Skin of body (tissue), 2 donors: ENCODE results near the gene ELMO1. TPM values are rescaled to one million over a fixed set of nuclear protein-coding genes. Genes with fewer than 3 reads are reported as not detected.

Source experiments
- DNase-seq: peaks from one replicate; lab custom pipeline; 2025; lab: John Stamatoyannopoulos, UW
- total RNA-seq: library from RNA; depleted of rRNA; stranded (reverse); fragments of >200 nt; gene quantifications from one replicate; pipeline ENCODE4 v1.2.3, GENCODE V29; 2014

The ELMO1 gene
- total RNA-seq, 1 donor from 2014 or later = 37.9 TPM

DNA sequence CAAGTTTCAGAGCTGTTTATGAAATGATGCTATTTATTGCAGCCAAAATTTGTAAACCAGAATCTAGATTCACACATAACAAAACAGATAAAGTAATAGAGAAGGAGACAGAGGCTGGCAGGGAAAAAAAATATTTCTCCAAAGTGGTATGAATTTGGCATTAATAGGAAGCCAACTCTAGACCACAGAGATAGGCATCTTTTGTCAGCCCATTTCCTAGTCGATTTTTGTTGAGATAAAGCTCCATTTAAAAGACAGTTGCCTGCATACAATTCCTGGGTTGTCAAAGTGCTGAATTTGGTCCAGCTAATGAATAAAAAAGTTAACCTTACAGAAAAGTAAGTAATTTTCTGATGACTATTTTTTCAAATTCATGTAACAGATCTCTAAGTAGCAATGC lies 219.3 kb downstream of the ELMO1 start:
- DNase-seq = no peak

GRCh38 chr7:37225285-37225969 lies 223.2 kb downstream of the ELMO1 start:
- DNase-seq = no peak

DNA sequence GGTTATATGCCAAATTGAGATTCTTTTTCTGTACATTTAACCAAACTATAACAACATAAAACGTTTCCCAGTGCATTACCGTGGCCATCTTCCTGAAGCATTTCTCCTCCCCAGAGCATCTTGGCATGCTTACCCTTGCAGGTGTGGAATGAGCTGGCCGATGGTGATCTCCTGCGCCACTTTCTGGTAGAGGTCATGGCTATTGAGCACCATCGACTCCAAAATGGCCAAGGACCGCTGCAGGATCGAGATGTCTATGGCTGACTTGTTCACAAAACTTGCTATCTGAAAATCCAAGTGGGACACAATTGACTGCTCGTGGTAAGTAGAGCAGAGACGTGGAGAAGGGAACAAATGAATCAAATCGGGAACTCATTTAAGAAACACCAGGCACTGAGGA lies 223.9 kb downstream of the ELMO1 start:
- DNase-seq = no peak

GRCh38 chr7:37220664-37221063 lies 228.0 kb downstream of the ELMO1 start:
- no peak for DNase-seq

GRCh38 chr7:37218956-37219355 lies 229.7 kb downstream of the ELMO1 start:
- DNase-seq = no peak

DNA sequence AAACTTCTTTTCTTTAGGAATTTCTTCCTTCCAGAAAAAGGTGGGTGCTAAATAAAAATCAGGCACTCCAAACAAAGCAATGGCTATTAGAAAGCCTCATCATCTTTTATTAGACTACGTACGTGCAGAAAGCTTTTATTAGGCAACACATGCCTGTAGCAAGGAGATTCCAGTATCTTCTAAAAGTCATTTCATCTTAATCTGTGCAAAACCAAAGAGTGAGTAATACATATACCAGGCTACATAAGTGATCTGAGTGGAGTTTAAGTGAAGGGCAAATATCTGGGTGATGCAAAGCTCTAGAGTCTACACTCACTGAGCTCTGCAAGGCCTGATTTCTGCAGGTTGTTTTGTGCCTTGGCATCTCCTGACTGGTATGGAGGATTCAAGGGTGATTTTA lies 231.7 kb downstream of the ELMO1 start:
- DNase-seq = no peak

DNA sequence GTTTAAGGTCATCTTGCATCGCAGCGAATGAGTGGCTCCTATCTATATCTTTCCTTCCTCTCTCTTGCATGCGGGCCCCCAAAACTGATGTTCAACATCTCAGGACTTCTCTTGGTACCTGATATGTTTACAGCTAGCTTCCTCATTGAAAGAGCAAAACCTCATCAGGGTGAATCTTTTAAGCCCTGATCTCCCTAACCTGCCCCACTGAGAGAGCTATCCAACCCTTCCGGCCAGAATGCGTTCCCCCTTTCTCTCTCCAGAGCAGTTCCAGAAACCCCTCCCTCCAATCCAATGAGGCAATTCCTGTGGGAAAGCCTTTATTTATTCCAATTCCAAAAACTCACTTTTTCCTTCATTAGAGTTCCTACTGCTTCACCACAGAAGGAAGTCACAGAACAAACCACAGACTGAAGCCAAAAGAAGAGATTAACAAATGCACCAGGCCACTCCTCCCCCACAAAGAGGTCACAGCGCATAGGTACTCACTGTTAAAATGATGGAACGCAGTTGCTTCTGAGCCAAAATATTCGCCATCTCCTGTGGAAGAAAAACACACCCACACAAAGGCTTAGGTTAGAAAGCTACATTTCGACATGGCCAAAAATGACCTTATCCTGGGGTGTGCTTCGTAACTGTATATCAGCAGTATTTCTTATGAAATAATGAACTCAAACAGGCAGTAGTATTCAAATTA lies 232.4 kb downstream of the ELMO1 start:
- no peak for DNase-seq

DNA sequence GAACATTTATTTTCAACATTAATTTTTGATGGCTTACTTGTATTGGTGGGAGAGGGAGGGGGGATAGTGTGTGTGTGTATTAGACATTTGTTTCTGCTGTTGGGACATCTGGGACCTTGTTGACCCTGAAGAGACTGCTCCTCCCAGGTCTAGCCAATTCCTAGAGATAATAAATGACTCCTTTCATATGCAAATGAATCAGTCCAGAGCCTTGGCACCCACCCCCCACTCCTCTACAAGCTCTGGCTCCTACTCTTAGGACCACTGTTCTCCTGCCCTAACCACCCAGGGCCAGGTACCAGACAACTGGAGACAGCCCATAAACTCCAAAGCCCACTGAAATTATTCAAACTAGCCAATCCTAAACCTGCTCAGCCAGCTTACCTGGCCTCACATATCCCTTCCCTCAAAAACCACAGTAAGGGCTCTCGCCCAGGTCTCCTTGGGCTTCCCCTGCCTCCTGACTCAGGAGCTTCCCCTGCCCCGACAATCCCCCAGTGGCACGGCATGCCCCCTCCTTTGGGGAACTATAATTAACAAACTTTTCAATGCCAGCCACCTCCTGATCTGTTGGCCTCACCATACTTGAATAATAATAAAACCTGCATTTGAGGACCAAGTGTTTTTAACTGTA lies 233.3 kb downstream of the ELMO1 start:
- no peak for DNase-seq

- peak; percentile 93 for DNase-seq
These were observed 236.1 kb downstream of the ELMO1 start for GRCh38 chr7:37212556-37212955.

DNA sequence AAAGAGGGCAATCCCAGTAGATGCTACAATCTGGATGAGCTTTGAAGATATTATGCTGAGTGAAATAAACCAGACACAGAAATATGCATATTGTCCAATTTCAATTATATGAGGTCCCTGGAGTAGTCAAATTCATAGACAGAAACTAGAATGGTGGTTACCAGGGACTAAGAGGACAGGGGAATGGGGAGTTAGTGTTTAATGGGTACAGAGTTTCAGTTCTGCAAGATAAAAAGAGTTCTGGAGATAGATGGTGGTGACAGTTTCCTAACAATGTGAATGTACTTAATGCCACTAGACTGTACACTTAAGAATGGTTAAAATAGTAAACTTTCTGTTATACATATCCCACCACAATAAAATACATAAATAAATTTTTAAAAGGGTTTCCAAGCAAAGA lies 236.6 kb downstream of the ELMO1 start:
- peak; percentile 45 for DNase-seq

GRCh38 chr7:37211097-37211880 lies 237.4 kb downstream of the ELMO1 start:
- peak; percentile 98 for DNase-seq

DNA sequence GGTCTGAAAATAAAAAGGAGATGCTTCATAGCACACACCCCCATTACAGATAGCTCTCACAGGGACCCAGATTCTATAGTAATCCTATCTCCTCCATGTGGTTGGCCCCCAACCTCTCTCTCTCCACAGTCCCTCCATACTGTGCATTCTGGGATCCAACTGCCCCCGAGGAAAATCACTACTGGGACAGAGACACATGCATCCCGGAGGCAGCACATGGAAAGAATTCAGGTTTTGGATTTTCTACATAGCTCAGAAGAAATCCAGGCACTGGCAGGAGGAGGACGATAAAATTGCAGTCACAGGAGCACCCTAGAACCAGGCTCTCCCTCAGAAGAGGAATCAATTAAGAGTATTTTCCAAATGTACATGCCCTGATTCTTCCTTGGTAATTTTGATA lies 239.5 kb downstream of the ELMO1 start:
- no peak for DNase-seq

DNA sequence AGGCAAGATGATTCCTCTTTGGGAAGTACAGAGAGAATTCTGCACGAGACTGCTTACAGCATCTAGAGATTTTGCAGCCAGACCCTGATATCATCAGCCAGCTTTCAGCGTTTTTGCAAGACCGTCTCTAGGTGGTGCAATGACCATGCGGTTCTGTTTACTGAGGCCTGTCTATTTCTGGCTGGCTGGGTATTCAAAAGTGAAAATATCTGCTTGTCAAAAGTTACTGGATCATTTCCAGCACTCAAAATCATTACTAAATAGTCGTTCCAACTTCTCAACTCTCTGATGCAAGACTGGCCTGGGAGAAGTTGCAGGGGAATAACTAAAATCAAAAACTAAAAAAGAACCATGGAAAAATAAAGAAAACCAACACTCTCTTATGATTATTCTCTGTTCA lies 240.1 kb downstream of the ELMO1 start:
- DNase-seq = peak; percentile 97

GRCh38 chr7:37206192-37206591 lies 242.5 kb downstream of the ELMO1 start:
- DNase-seq = no peak

- no peak for DNase-seq
These were observed 243.2 kb downstream of the ELMO1 start for GRCh38 chr7:37205451-37205850.

- no peak for DNase-seq
These were observed 246.8 kb downstream of the ELMO1 start for GRCh38 chr7:37201876-37202198.

DNA sequence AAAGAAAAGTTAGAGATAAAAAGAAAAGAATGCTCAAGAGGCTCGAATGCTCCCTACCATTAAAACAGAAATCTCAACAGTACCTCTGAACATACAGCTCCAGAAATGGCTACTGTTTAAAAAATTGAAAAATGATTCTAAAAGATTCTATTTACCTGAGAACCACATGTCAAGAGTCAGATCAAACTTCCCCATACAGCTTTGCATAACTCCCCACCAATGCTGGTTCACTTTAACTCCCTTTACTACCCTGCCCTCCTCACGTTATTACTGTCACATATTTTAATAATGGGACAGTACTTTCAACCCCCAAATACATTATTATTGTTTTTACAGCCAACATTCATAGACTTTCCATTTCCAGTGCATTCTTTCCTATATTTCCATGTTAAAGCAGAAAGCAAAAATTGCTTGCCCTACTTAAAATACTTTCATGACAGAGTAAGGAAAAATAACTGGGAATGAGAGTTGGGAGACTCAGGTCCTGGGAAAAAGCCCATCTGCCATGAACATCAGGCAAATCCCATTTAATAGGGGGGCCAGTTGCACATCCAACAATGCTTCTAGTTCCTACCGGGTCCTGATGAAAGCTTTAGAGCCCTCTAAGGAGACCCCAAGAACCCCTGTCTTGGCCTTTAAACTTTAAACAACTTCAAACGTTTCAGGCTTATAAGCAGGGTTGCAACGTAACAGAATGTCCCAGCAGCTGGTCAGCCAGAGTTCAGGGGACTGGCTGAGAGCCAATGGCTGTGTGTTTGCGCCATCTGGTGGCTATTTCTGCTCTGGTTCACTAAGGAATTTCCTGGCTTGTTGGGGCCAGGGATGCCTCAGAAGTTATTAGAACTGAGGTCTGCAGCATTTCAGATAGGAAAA lies 247.4 kb downstream of the ELMO1 start:
- DNase-seq = peak; percentile 85

DNA sequence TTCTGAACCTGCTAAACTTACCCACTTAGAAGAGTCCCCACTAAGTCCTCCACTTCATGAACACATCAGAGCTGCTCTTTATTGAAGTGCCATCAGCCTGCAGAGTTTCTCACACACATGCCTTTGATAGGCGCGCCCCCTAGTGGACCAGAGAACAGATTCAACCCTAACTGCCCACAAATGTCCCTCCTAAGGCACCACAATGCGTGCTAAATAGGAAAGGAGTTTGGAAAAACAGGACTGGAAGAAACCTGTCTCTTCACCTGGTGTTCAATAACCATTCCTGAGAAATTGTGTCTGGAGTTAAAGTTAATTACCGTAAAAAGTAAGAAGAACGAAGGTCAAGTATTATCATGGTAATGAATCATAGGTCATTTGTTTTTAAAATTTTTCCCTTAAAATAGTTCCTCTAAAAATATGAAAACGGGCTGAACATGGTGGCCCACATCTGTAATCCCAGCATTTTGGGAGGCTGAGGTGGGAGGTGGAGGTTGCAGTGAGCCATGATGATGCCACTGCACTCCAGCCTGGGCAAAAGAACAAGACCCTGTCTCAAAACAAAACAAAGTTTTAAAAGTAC lies 249.7 kb downstream of the ELMO1 start:
- DNase-seq = peak; percentile 39

- peak; percentile 42 for DNase-seq
These were observed 250.4 kb downstream of the ELMO1 start for GRCh38 chr7:37198041-37198905.

DNA sequence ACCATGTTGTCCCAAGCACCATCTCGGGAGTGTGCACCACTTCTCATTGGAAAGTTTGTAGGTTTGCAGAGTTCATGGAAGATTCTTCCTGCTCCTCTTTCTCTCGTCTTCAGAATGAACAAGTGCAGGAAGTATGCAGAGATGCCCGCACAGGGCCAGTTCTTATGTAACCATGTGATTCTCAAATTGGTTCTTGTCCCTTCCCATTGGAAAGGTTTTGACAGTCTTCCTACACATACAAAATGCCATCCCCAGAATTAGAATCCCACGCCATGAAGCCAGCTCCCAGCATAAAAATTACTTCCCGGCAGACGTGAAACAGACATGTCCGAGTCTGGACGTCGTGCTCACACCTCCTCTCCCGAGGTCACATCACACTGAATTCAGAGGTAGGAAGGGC lies 251.6 kb downstream of the ELMO1 start:
- DNase-seq = no peak
